GM23338 (cell line): ENCODE data around the gene CAMTA1. TPM values are rescaled to one million over a fixed set of nuclear protein-coding genes. Genes with fewer than 3 reads are reported as not detected.

Source experiments
- ATAC-seq: fragments of 200-7000 bp; cut with Tn5 transposase; 3 replicates; pipeline ENCODE4 v1.9.1; 2020
- DNase-seq: peaks from one replicate; pipeline ENCODE4 v3.0.0-alpha.2; 2015; ENCODE audit warnings: low spot score
- H2AFZ ChIP-seq: fragments of 200-600 bp; sonication (generic); 2 replicates; pipeline ENCODE4 v1.8.0; 2016; ENCODE audit warnings: antibody characterized with exemption, mild to moderate bottlenecking, moderate library complexity
- H3F3A ChIP-seq: fragments of 200-600 bp; sonication (generic); replicated peaks from 2 replicates; pipeline ENCODE4 v1.8.0; 2017; ENCODE audit warnings: antibody characterized with exemption, mixed run types, low read depth
- H3K27ac ChIP-seq: fragments of 200-600 bp; sonication (generic); 2 replicates; pipeline ENCODE4 v1.6.1; 2016; ENCODE audit warnings: low read depth
- H3K27me3 ChIP-seq: fragments of 200-600 bp; sonication (generic); 2 replicates; pipeline ENCODE4 v1.8.0; 2016; ENCODE audit warnings: mild to moderate bottlenecking, mixed run types, moderate library complexity; ENCODE audit not compliant: insufficient read depth
- H3K36me3 ChIP-seq: fragments of 200-600 bp; sonication (generic); 2 replicates; pipeline ENCODE4 v1.8.0; 2016; ENCODE audit warnings: mild to moderate bottlenecking; ENCODE audit not compliant: insufficient read depth
- H3K4me1 ChIP-seq: fragments of 200-600 bp; sonication (generic); 2 replicates; pipeline ENCODE4 v1.8.0; 2016; ENCODE audit warnings: mild to moderate bottlenecking, moderate library complexity; ENCODE audit not compliant: insufficient read depth
- H3K4me2 ChIP-seq: fragments of 200-600 bp; sonication (generic); 2 replicates; pipeline ENCODE4 v1.7.1; 2017; ENCODE audit warnings: mixed run types
- H3K4me3 ChIP-seq: fragments of 200-600 bp; sonication (generic); 2 replicates; pipeline ENCODE4 v1.6.1; 2016; ENCODE audit warnings: mixed run types
- H3K79me2 ChIP-seq: fragments of 200-600 bp; sonication (generic); replicated peaks from 2 replicates; pipeline ENCODE4 v1.8.0; 2017; ENCODE audit warnings: mild to moderate bottlenecking; ENCODE audit not compliant: insufficient read depth
- H3K9me2 ChIP-seq: fragments of 200-600 bp; sonication (generic); 2 replicates; pipeline ENCODE4 v1.8.0; 2017; ENCODE audit not compliant: insufficient read depth
- H4K20me1 ChIP-seq: fragments of 200-600 bp; sonication (generic); replicated peaks from 2 replicates; pipeline ENCODE4 v1.8.0; 2017; ENCODE audit warnings: mild to moderate bottlenecking; ENCODE audit not compliant: insufficient read depth
- H3K27ac Mint-ChIP-seq: 2 replicates; pipeline ENCODE4 v1.8.0; 2020; ENCODE audit warnings: inconsistent platforms, mild to moderate bottlenecking, moderate library complexity, mixed read lengths
- H3K27me3 Mint-ChIP-seq: 3 replicates; pipeline ENCODE4 v1.8.0; 2022; ENCODE audit warnings: low read depth, mild to moderate bottlenecking, moderate library complexity, mixed read lengths, inconsistent platforms; ENCODE audit not compliant: insufficient read depth, poor library complexity
- H3K36me3 Mint-ChIP-seq: 3 replicates; pipeline ENCODE4 v1.8.0; 2021; ENCODE audit warnings: low read depth, mild to moderate bottlenecking, inconsistent platforms, moderate library complexity, mixed read lengths
- H3K4me1 Mint-ChIP-seq: 3 replicates; pipeline ENCODE4 v1.8.0; 2020; ENCODE audit warnings: mild to moderate bottlenecking, inconsistent platforms, mixed read lengths
- H3K4me3 Mint-ChIP-seq: 3 replicates; pipeline ENCODE4 v1.8.0; 2021; ENCODE audit warnings: moderate library complexity, mild to moderate bottlenecking, inconsistent platforms, mixed read lengths
- H3K9me3 Mint-ChIP-seq: 3 replicates; pipeline ENCODE4 v1.8.0; 2020; ENCODE audit warnings: moderate library complexity, mild to moderate bottlenecking, inconsistent platforms, mixed read lengths
- CREB1 ChIP-seq: fragments of 250-450 bp; sonication (Bioruptor Pico); IDR thresholded peaks from 2 replicates; pipeline ENCODE4 v1.5.0; 2020; ENCODE audit warnings: low read depth, mild to moderate bottlenecking, moderate library complexity
- EZH2 ChIP-seq: fragments of 200-600 bp; sonication (generic); IDR thresholded peaks from one replicate; pipeline ENCODE4 v1.8.0; 2017; ENCODE audit warnings: antibody characterized with exemption, mild to moderate bottlenecking, low read depth; ENCODE audit not compliant: unreplicated experiment
- EZH2phosphoT487 ChIP-seq: fragments of 200-600 bp; sonication (generic); IDR thresholded peaks from one replicate; pipeline ENCODE4 v1.8.1; 2018; ENCODE audit warnings: antibody characterized with exemption; ENCODE audit not compliant: unreplicated experiment
- JUNB ChIP-seq: IDR thresholded peaks from one replicate; pipeline ENCODE4 v1.6.1; 2016; ENCODE audit warnings: antibody characterized with exemption; ENCODE audit not compliant: unreplicated experiment
- NANOG ChIP-seq: IDR thresholded peaks from 2 replicates; pipeline ENCODE4 v1.6.1; 2016; ENCODE audit warnings: antibody characterized with exemption, borderline replicate concordance
- POLR2AphosphoS5 ChIP-seq: IDR thresholded peaks from 2 replicates; pipeline ENCODE4 v1.6.1; 2016; ENCODE audit warnings: antibody characterized with exemption, low read depth
- STAT1 ChIP-seq: IDR thresholded peaks from one replicate; pipeline ENCODE4 v1.6.1; 2016; ENCODE audit warnings: antibody characterized with exemption; ENCODE audit not compliant: unreplicated experiment
- ZNF114 ChIP-seq: fragments of 250-450 bp; sonication (Bioruptor Pico); IDR thresholded peaks from 2 replicates; pipeline ENCODE4 v1.5.0; 2020; ENCODE audit warnings: mild to moderate bottlenecking, moderate library complexity
- ZNF331 ChIP-seq: fragments of 250-450 bp; sonication (Bioruptor Pico); IDR thresholded peaks from 2 replicates; pipeline ENCODE4 v1.5.0; 2020; ENCODE audit warnings: low read depth, mild to moderate bottlenecking, moderate library complexity
- ZNF462 ChIP-seq: fragments of 250-450 bp; sonication (Bioruptor Pico); IDR thresholded peaks from 2 replicates; pipeline ENCODE4 v1.5.0; 2020; ENCODE audit warnings: mild to moderate bottlenecking, moderate library complexity
- polyA plus RNA-seq: library from polyadenylated mRNA; unstranded; fragments of >200 nt; fragmentation: Nextera tagmentation; extraction: Ambion mirVana; gene quantifications from 2 replicates; pipeline ENCODE4 v1.2.1, GENCODE V29; 2016
- total RNA-seq: library from RNA; depleted of rRNA; stranded (reverse); fragments of >200 nt; shearing (Covaris generic); gene quantifications from 2 replicates; pipeline ENCODE4 v1.2.3, GENCODE V29; 2014
- TF ChIP-seq, protein P1 (sequence below): IDR thresholded peaks from 2 replicates; pipeline ENCODE4 v1.6.1; 2016; ENCODE audit warnings: antibody characterized with exemption
- TF ChIP-seq, protein P2 (sequence below), 2 experiments: fragments of 200-600 bp in 1 of 2; sonication (generic) in 1 of 2; conservative IDR thresholded peaks; 2 replicates each; pipeline versions ENCODE4 v1.5.1 to v1.6.1; 2016 to 2017; ENCODE audit warnings: antibody characterized with exemption in 2 of 2, low read depth in 2 of 2, mild to moderate bottlenecking in 2 of 2, moderate library complexity in 1 of 2

The CAMTA1 gene
- total and polyA plus RNA-seq, 2 experiments from 2014 or later, result 115 to 519 TPM

GRCh38 chr1:7450838-7451237 lies 665.6 kb downstream of the CAMTA1 start:
- Histone ChIP-seq H2AFZ (no peak overlapping the region), H3K4me2 (no peak overlapping the region), H3K9me2 (no peaks in the 10 kb centered on the region), H3K4me3 (no peak overlapping the region), H3K36me3 (no peaks in the 10 kb centered on the region), H3K79me2 (no peaks in the 10 kb centered on the region), H4K20me1 (no peaks in the 10 kb centered on the region), H3K27me3 (no peaks in the 10 kb centered on the region), H3F3A (no peaks in the 10 kb centered on the region), H3K4me1 (no peaks in the 10 kb centered on the region; the same call in 1 of the 2 replicates), H3K27ac (no peak overlapping the region)
- Mint-ChIP-seq H3K27ac (no peak overlapping the region), H3K4me3 (no peak overlapping the region), H3K27me3 (peaks cover 5% of the 10 kb centered on the region), H3K36me3 (no peaks in the 10 kb centered on the region), H3K9me3 (no peaks in the 10 kb centered on the region), H3K4me1 (peaks cover 21% of the 10 kb centered on the region)
- no peak for DNase-seq
- ATAC-seq, result no peak
- TF ChIP-seq STAT1, result no peak
- TF ChIP-seq EZH2, result no peak
- TF ChIP-seq ZNF331, result no peak
- no peak for TF ChIP-seq NANOG
- TF ChIP-seq ZNF114 (CRISPR knock-in tag), result no peak
- no peak for TF ChIP-seq CREB1
- TF ChIP-seq EZH2phosphoT487, result no peak
- TF ChIP-seq JUNB, result no peak
- TF ChIP-seq, protein P1, sequence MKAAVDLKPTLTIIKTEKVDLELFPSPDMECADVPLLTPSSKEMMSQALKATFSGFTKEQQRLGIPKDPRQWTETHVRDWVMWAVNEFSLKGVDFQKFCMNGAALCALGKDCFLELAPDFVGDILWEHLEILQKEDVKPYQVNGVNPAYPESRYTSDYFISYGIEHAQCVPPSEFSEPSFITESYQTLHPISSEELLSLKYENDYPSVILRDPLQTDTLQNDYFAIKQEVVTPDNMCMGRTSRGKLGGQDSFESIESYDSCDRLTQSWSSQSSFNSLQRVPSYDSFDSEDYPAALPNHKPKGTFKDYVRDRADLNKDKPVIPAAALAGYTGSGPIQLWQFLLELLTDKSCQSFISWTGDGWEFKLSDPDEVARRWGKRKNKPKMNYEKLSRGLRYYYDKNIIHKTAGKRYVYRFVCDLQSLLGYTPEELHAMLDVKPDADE, result no peak
- TF ChIP-seq, protein P2, sequence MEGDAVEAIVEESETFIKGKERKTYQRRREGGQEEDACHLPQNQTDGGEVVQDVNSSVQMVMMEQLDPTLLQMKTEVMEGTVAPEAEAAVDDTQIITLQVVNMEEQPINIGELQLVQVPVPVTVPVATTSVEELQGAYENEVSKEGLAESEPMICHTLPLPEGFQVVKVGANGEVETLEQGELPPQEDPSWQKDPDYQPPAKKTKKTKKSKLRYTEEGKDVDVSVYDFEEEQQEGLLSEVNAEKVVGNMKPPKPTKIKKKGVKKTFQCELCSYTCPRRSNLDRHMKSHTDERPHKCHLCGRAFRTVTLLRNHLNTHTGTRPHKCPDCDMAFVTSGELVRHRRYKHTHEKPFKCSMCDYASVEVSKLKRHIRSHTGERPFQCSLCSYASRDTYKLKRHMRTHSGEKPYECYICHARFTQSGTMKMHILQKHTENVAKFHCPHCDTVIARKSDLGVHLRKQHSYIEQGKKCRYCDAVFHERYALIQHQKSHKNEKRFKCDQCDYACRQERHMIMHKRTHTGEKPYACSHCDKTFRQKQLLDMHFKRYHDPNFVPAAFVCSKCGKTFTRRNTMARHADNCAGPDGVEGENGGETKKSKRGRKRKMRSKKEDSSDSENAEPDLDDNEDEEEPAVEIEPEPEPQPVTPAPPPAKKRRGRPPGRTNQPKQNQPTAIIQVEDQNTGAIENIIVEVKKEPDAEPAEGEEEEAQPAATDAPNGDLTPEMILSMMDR (conservative IDR thresholded peaks at IDR 0.05; ENCODE audit: low read depth in 2 of 2), result no peak
- TF ChIP-seq POLR2AphosphoS5, result no peak

DNA sequence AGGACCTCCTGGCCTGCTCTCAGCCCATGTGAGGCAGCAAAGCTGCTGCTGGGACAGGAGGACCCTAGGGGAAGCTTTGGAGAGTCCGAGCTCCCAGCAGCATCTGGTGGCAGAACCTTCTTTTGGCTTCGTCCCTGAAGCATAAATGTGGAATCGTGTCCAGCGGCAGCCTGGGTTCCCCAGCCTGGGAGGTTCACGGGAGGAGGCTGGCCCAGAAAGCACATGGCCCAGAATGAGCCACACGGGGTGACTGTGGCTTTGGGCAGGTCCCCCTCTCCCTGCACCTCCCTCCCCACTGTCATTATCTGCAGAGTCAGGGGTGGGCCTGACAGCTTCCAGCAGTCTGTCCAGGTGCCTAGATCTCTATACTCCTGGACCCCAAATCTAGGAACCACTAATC lies 667.8 kb downstream of the CAMTA1 start:
- Mint-ChIP-seq H3K4me1 (peaks cover 37% of the 10 kb centered on the region), H3K4me3 (no peak overlapping the region), H3K27ac (no peak overlapping the region), H3K36me3 (no peaks in the 10 kb centered on the region), H3K27me3 (peaks cover 5% of the 10 kb centered on the region), H3K9me3 (no peaks in the 10 kb centered on the region)
- Histone ChIP-seq H3K36me3 (no peaks in the 10 kb centered on the region), H3K27me3 (no peaks in the 10 kb centered on the region), H2AFZ (no peak overlapping the region), H3K79me2 (no peaks in the 10 kb centered on the region), H3F3A (no peaks in the 10 kb centered on the region), H3K4me2 (no peak overlapping the region), H3K27ac (no peak overlapping the region), H3K4me1 (peaks cover 8% of the 10 kb centered on the region; the same call in 1 of the 2 replicates), H4K20me1 (no peaks in the 10 kb centered on the region), H3K4me3 (no peak overlapping the region), H3K9me2 (no peaks in the 10 kb centered on the region)
- TF ChIP-seq ZNF462 (CRISPR knock-in tag) (no peak), POLR2AphosphoS5 (no peak)
- no peak for DNase-seq
- ATAC-seq, result no peak
